Measurements from ENCODE around the gene STAC3. TPM values are rescaled to one million over a fixed set of nuclear protein-coding genes. Genes with fewer than 3 reads are reported as not detected.

Gene STAC3
- total and polyA plus RNA-seq, 2 experiments from 2014 or later = 0.48 to 3.0 TPM

- Mint-ChIP-seq H3K4me3 (no peak overlapping the region), H3K4me1 (no peaks in the 10 kb centered on the region), H3K36me3 (ENCODE audit: low read depth) (peaks cover 97% of the 10 kb centered on the region), H3K27me3 (ENCODE audit: insufficient read depth, low read depth, poor library complexity) (peaks cover 14% of the 10 kb centered on the region), H3K9me3 (no peaks in the 10 kb centered on the region; the same call in 2 of the 3 replicates), H3K27ac (no peak overlapping the region)
- Histone ChIP-seq H3K36me3 (ENCODE audit: insufficient read depth) (peaks cover 26% of the 10 kb centered on the region; the same call in 1 of the 2 replicates), H3K4me2 (no peak overlapping the region), H4K20me1 (replicated peaks; ENCODE audit: insufficient read depth) (no peaks in the 10 kb centered on the region; the same call in 1 of the 2 replicates), H3K27me3 (ENCODE audit: insufficient read depth) (no peaks in the 10 kb centered on the region), H3K4me3 (no peak overlapping the region), H2AFZ (no peak overlapping the region), H3K79me2 (replicated peaks; ENCODE audit: insufficient read depth) (no peaks in the 10 kb centered on the region), H3K27ac (ENCODE audit: low read depth) (no peak overlapping the region), H3F3A (replicated peaks; ENCODE audit: low read depth) (peaks cover 12% of the 10 kb centered on the region; the same call in 1 of the 2 replicates), H3K9me2 (ENCODE audit: insufficient read depth) (no peaks in the 10 kb centered on the region), H3K4me1 (ENCODE audit: insufficient read depth) (no peaks in the 10 kb centered on the region)
- DNase-seq (ENCODE audit: low spot score) (no peak), ATAC-seq (no peak)
- TF ChIP-seq ZNF462 (CRISPR knock-in tag; IDR thresholded peaks at IDR 0.05) = no peak
- no peak for TF ChIP-seq STAT1 (IDR thresholded peaks at IDR 0.05; ENCODE audit: unreplicated experiment)
- TF ChIP-seq CTCF (conservative IDR thresholded peaks at IDR 0.05; ENCODE audit: low read depth in 2 of 2) = no peak
- TF ChIP-seq JUNB (IDR thresholded peaks at IDR 0.05; ENCODE audit: unreplicated experiment) = no peak
- TF ChIP-seq REST (IDR thresholded peaks at IDR 0.05; ENCODE audit: unreplicated experiment) = no peak
- no peak for TF ChIP-seq CREB1 (CRISPR knock-in tag; IDR thresholded peaks at IDR 0.05; ENCODE audit: low read depth)
- TF ChIP-seq ZNF114 (CRISPR knock-in tag; IDR thresholded peaks at IDR 0.05) = no peak
- no peak for TF ChIP-seq EZH2phosphoT487 (IDR thresholded peaks at IDR 0.05; ENCODE audit: unreplicated experiment)
- TF ChIP-seq EZH2 (IDR thresholded peaks at IDR 0.05; ENCODE audit: low read depth, unreplicated experiment) = no peak
- no peak for TF ChIP-seq NANOG (IDR thresholded peaks at IDR 0.05; ENCODE audit: borderline replicate concordance)
- no peak for TF ChIP-seq ZNF331 (CRISPR knock-in tag; IDR thresholded peaks at IDR 0.05; ENCODE audit: low read depth)
- no peak for TF ChIP-seq POLR2AphosphoS5 (IDR thresholded peaks at IDR 0.05; ENCODE audit: low read depth)
- TF ChIP-seq ETS1 (IDR thresholded peaks at IDR 0.05) = no peak
These were observed 56.7 kb downstream of the STAC3 start for GRCh38 chr12:57194253-57194652.

Data from GM23338 (cell line).